ENCODE data around the gene BNC2. TPM values are rescaled to one million over a fixed set of nuclear protein-coding genes. Genes with fewer than 3 reads are reported as not detected.
A peak's percentile ranks its signal among the peaks of the same experiment; 100 is the strongest.

Gene BNC2
- total and polyA plus RNA-seq, 2 experiments from 2014 or later = 13.8 to 18.5 TPM

- no peak overlapping the region for H3K9ac ChIP-seq
- H3K4me1 ChIP-seq (ENCODE audit: insufficient read depth) = peaks cover 16% of the 10 kb centered on the region
- peak; percentile 93 for DNase-seq
- no peaks in the 10 kb centered on the region for H3K9me2 ChIP-seq (ENCODE audit: insufficient read depth)
- no peaks in the 10 kb centered on the region for H3K79me2 ChIP-seq (ENCODE audit: insufficient read depth)
- H3K27me3 ChIP-seq (replicated peaks; ENCODE audit: insufficient read depth) = no peaks in the 10 kb centered on the region
- H3K27ac ChIP-seq = 0 out of 2 replicates have a peak overlapping the region, but pooled peaks have one; percentile 17
- no peak overlapping the region for H2AFZ ChIP-seq
- H3K4me3 ChIP-seq = no peak overlapping the region
- in situ Hi-C loops (cut with MboI) = no loop called here
- H3F3A ChIP-seq (ENCODE audit: insufficient read depth) = peaks cover 7% of the 10 kb centered on the region; the same call in 1 of the 2 replicates
- peak overlapping the region; percentile 42 for H3K4me2 ChIP-seq (ENCODE audit: unreplicated experiment)
- H3K9me3 ChIP-seq (ENCODE audit: low read depth) = no peaks in the 10 kb centered on the region
- H4K20me1 ChIP-seq (ENCODE audit: insufficient read depth) = no peaks in the 10 kb centered on the region
- no peaks in the 10 kb centered on the region for H3K36me3 ChIP-seq (ENCODE audit: low read depth)
- no peak for TF ChIP-seq EZH2phosphoT487 (IDR thresholded peaks at IDR 0.05; ENCODE audit: insufficient read depth, low read depth)
- TF ChIP-seq EZH2 (IDR thresholded peaks at IDR 0.05; ENCODE audit: insufficient read depth, poor library complexity, severe bottlenecking) = no peak
- 67 to 71% methylated on average over 9 of the region's 9 CpGs for WGBS, 2 experiments (ENCODE audit: low coverage in 1 of 2, low lambda C conversion rate in 2 of 2, missing lambda C conversion rate in 2 of 2)
Observed at GRCh38 chr9:16367605-16368231, 502.8 kb downstream of the BNC2 start.

GRCh38 chr9:16364347-16364746 is 506.1 kb downstream of the BNC2 start:
- no peak overlapping the region for H3K27ac ChIP-seq
- no peak for TF ChIP-seq EZH2phosphoT487 (IDR thresholded peaks at IDR 0.05; ENCODE audit: insufficient read depth, low read depth)
- TF ChIP-seq EZH2 (IDR thresholded peaks at IDR 0.05; ENCODE audit: insufficient read depth, poor library complexity, severe bottlenecking) = no peak
- in situ Hi-C loops (cut with MboI) = no loop called here
- WGBS, 2 experiments (ENCODE audit: low coverage in 1 of 2, low lambda C conversion rate in 2 of 2, missing lambda C conversion rate in 2 of 2) = 82 to 86% methylated on average over 8 of the region's 8 CpGs
- peaks cover 27% of the 10 kb centered on the region for H3K4me1 ChIP-seq (ENCODE audit: insufficient read depth)
- no peaks in the 10 kb centered on the region for H3K36me3 ChIP-seq (ENCODE audit: low read depth)
- no peaks in the 10 kb centered on the region for H3K79me2 ChIP-seq (ENCODE audit: insufficient read depth)
- H3F3A ChIP-seq (ENCODE audit: insufficient read depth) = peaks cover 7% of the 10 kb centered on the region; the same call in 1 of the 2 replicates
- H3K4me3 ChIP-seq = no peak overlapping the region
- H3K9me3 ChIP-seq (ENCODE audit: low read depth) = no peaks in the 10 kb centered on the region
- no peaks in the 10 kb centered on the region for H4K20me1 ChIP-seq (ENCODE audit: insufficient read depth)
- no peaks in the 10 kb centered on the region for H3K27me3 ChIP-seq (replicated peaks; ENCODE audit: insufficient read depth)
- no peak overlapping the region for H2AFZ ChIP-seq
- H3K9me2 ChIP-seq (ENCODE audit: insufficient read depth) = no peaks in the 10 kb centered on the region
- no peak overlapping the region for H3K4me2 ChIP-seq (ENCODE audit: unreplicated experiment)
- H3K9ac ChIP-seq = no peak overlapping the region
- DNase-seq = no peak

GRCh38 chr9:16363916-16364315 is 506.6 kb downstream of the BNC2 start:
- no peak overlapping the region for H3K4me3 ChIP-seq
- H3K36me3 ChIP-seq (ENCODE audit: low read depth) = no peaks in the 10 kb centered on the region
- H3K27ac ChIP-seq = no peak overlapping the region
- H2AFZ ChIP-seq = no peak overlapping the region
- peaks cover 27% of the 10 kb centered on the region for H3K4me1 ChIP-seq (ENCODE audit: insufficient read depth)
- H3K4me2 ChIP-seq (ENCODE audit: unreplicated experiment) = no peak overlapping the region
- no peak overlapping the region for H3K9ac ChIP-seq
- H3K9me2 ChIP-seq (ENCODE audit: insufficient read depth) = no peaks in the 10 kb centered on the region
- no peaks in the 10 kb centered on the region for H3K79me2 ChIP-seq (ENCODE audit: insufficient read depth)
- H3K9me3 ChIP-seq (ENCODE audit: low read depth) = no peaks in the 10 kb centered on the region
- no peaks in the 10 kb centered on the region for H3K27me3 ChIP-seq (replicated peaks; ENCODE audit: insufficient read depth)
- in situ Hi-C loops (cut with MboI) = no loop called here
- 77 to 84% methylated on average over 5 of the region's 5 CpGs for WGBS, 2 experiments (ENCODE audit: low coverage in 1 of 2, low lambda C conversion rate in 2 of 2, missing lambda C conversion rate in 2 of 2)
- TF ChIP-seq EZH2phosphoT487 (IDR thresholded peaks at IDR 0.05; ENCODE audit: insufficient read depth, low read depth) = no peak
- no peak for TF ChIP-seq EZH2 (IDR thresholded peaks at IDR 0.05; ENCODE audit: insufficient read depth, poor library complexity, severe bottlenecking)
- H4K20me1 ChIP-seq (ENCODE audit: insufficient read depth) = no peaks in the 10 kb centered on the region
- no peak for DNase-seq
- peaks cover 7% of the 10 kb centered on the region; the same call in 1 of the 2 replicates for H3F3A ChIP-seq (ENCODE audit: insufficient read depth)

- Histone ChIP-seq H3K9me3 (ENCODE audit: low read depth) (no peaks in the 10 kb centered on the region), H3K27ac (no peak overlapping the region), H4K20me1 (ENCODE audit: insufficient read depth) (no peaks in the 10 kb centered on the region), H3K4me2 (ENCODE audit: unreplicated experiment) (no peak overlapping the region), H3K79me2 (ENCODE audit: insufficient read depth) (no peaks in the 10 kb centered on the region), H3K36me3 (ENCODE audit: low read depth) (no peaks in the 10 kb centered on the region), H3F3A (ENCODE audit: insufficient read depth) (peaks cover 3% of the 10 kb centered on the region; the same call in 1 of the 2 replicates), H3K9me2 (ENCODE audit: insufficient read depth) (no peaks in the 10 kb centered on the region), H2AFZ (no peak overlapping the region), H3K4me1 (ENCODE audit: insufficient read depth) (peaks cover 20% of the 10 kb centered on the region), H3K27me3 (replicated peaks; ENCODE audit: insufficient read depth) (no peaks in the 10 kb centered on the region), H3K9ac (no peak overlapping the region), H3K4me3 (no peak overlapping the region)
- no peak for TF ChIP-seq EZH2 (IDR thresholded peaks at IDR 0.05; ENCODE audit: insufficient read depth, poor library complexity, severe bottlenecking)
- TF ChIP-seq EZH2phosphoT487 (IDR thresholded peaks at IDR 0.05; ENCODE audit: insufficient read depth, low read depth) = no peak
- DNase-seq = no peak
- 88 to 89% methylated on average over 8 of the region's 8 CpGs for WGBS, 2 experiments (ENCODE audit: low coverage in 1 of 2, low lambda C conversion rate in 2 of 2, missing lambda C conversion rate in 2 of 2)
- in situ Hi-C loops (cut with MboI) = no loop called here
Observed at GRCh38 chr9:16363073-16363781, 507.2 kb downstream of the BNC2 start.

Data from GM23248 (cell line).